NCI-H748 treated with DMSO at 0.1 percent for 48 hours (cell line): Measurements from ENCODE around the gene SLC1A2.

Source experiments
- DNase-seq: peaks from one replicate; lab custom pipeline; 2025; lab: John Stamatoyannopoulos, UW

SLC1A2 gene

GRCh38 chr11:35376118-35376510 lies 43.2 kb downstream of the SLC1A2 start:
- no peak for DNase-seq

GRCh38 chr11:35375332-35376117 lies 43.8 kb downstream of the SLC1A2 start:
- no peak for DNase-seq

GRCh38 chr11:35373284-35373933 lies 45.9 kb downstream of the SLC1A2 start:
- no peak for DNase-seq

- DNase-seq: no peak
Measured at GRCh38 chr11:35372565-35373283, 46.6 kb downstream of the SLC1A2 start.

- DNase-seq: no peak
Measured at GRCh38 chr11:35367491-35367890, 51.9 kb downstream of the SLC1A2 start.

- no peak for DNase-seq
Measured at GRCh38 chr11:35366798-35367197, 52.6 kb downstream of the SLC1A2 start.

- no peak for DNase-seq
Measured at GRCh38 chr11:35365961-35366360, 53.4 kb downstream of the SLC1A2 start.

GRCh38 chr11:35365395-35365794 lies 54.0 kb downstream of the SLC1A2 start:
- no peak for DNase-seq

- DNase-seq: no peak
Measured at GRCh38 chr11:35363854-35364780, 55.2 kb downstream of the SLC1A2 start.

GRCh38 chr11:35363246-35363801 lies 56.0 kb downstream of the SLC1A2 start:
- DNase-seq: no peak

- no peak for DNase-seq
Measured at GRCh38 chr11:35362521-35362980, 56.8 kb downstream of the SLC1A2 start.

GRCh38 chr11:35360055-35360530 lies 59.3 kb downstream of the SLC1A2 start:
- DNase-seq: no peak

GRCh38 chr11:35359321-35360054 lies 59.9 kb downstream of the SLC1A2 start:
- DNase-seq: no peak

GRCh38 chr11:35358391-35358790 lies 61.0 kb downstream of the SLC1A2 start:
- DNase-seq: no peak

- no peak for DNase-seq
Measured at GRCh38 chr11:35357923-35358322, 61.4 kb downstream of the SLC1A2 start.

GRCh38 chr11:35355102-35355749 lies 64.1 kb downstream of the SLC1A2 start:
- no peak for DNase-seq

GRCh38 chr11:35354644-35355043 lies 64.7 kb downstream of the SLC1A2 start:
- DNase-seq: no peak

- no peak for DNase-seq
Measured at GRCh38 chr11:35352077-35352888, 67.1 kb downstream of the SLC1A2 start.

GRCh38 chr11:35349897-35350296 lies 69.5 kb downstream of the SLC1A2 start:
- DNase-seq: no peak
